GM12878 (cell line): ENCODE results near the gene PADI2.

Experiments
- SIX5 ChIP-seq: IDR thresholded peaks from 2 replicates; pipeline ENCODE4 v1.6.1; 2011; ENCODE audit warnings: mild to moderate bottlenecking, low read depth, low read length, moderate library complexity; ENCODE audit not compliant: severe bottlenecking
- SMAD5 ChIP-seq: IDR thresholded peaks from 2 replicates; pipeline ENCODE4 v1.6.1; 2016; ENCODE audit warnings: antibody characterized with exemption, low read depth
- TF ChIP-seq, protein P1 (sequence below), 3 experiments: IDR thresholded peaks in 2 of 3; conservative IDR thresholded peaks in 1 of 3; 2 replicates each; pipeline ENCODE4 v1.5.1; 2011; ENCODE audit warnings: low read depth in 3 of 3, low read length in 3 of 3, mild to moderate bottlenecking in 3 of 3, control low read depth in 2 of 3, moderate library complexity in 2 of 3, inconsistent platforms in 1 of 3, mixed read lengths in 1 of 3; ENCODE audit not compliant: control insufficient read depth in 2 of 3, insufficient read depth in 1 of 3; ENCODE audit errors: extremely low read depth in 1 of 3

DNA sequence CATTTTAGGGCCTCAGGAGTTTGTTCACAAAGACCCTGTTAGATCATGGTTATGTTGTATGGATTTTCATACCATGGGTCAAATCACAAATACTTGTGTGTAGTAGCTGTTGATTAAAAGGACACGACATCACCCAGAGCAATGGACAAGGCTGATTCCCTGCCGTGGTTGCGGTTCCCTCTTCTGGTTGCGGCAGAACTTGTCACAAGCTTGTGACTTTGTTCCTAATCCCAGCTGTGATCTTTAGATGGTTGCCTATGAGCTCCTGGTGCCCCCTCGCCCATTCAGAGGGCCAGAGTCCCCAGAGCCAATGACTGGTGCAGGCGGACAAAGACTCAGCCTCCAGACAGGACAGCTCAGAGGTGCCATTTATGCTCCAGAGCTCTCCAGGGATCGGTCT is 53.6 kb downstream of the PADI2 start:
- TF ChIP-seq, protein P1, sequence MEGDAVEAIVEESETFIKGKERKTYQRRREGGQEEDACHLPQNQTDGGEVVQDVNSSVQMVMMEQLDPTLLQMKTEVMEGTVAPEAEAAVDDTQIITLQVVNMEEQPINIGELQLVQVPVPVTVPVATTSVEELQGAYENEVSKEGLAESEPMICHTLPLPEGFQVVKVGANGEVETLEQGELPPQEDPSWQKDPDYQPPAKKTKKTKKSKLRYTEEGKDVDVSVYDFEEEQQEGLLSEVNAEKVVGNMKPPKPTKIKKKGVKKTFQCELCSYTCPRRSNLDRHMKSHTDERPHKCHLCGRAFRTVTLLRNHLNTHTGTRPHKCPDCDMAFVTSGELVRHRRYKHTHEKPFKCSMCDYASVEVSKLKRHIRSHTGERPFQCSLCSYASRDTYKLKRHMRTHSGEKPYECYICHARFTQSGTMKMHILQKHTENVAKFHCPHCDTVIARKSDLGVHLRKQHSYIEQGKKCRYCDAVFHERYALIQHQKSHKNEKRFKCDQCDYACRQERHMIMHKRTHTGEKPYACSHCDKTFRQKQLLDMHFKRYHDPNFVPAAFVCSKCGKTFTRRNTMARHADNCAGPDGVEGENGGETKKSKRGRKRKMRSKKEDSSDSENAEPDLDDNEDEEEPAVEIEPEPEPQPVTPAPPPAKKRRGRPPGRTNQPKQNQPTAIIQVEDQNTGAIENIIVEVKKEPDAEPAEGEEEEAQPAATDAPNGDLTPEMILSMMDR (IDR thresholded peaks at IDR 0.05 in 2 of 3, conservative IDR thresholded peaks at IDR 0.05 in 1 of 3; ENCODE audit: control insufficient read depth in 2 of 3, extremely low read depth in 1 of 3, insufficient read depth in 1 of 3, low read depth in 3 of 3, low read length in 3 of 3), result no peak
- TF ChIP-seq SMAD5, result no peak
- TF ChIP-seq SIX5, result no peak
